Thyroid gland (tissue), 4 donors: Measurements from ENCODE around the gene RNF41.

Experiments used
- POLR2A ChIP-seq, 2 donors: fragments of 450-650 bp; IDR thresholded peaks; one replicate each; pipeline ENCODE4 v1.6.1; 2017; ENCODE audit warnings: antibody characterized with exemption in 2 of 2, mild to moderate bottlenecking in 2 of 2, moderate library complexity in 1 of 2
- TF ChIP-seq, protein P1 (sequence below), 6 experiments: fragments of 200-600 bp in 3 of 6; fragments of 450-650 bp in 3 of 6; sonication (generic) in 3 of 6; IDR thresholded peaks; one replicate each; pipeline ENCODE4 v1.5.1; 2016 to 2019; ENCODE audit warnings: antibody characterized with exemption in 6 of 6, mild to moderate bottlenecking in 2 of 6, inconsistent platforms in 1 of 6, moderate library complexity in 1 of 6

- TF ChIP-seq, protein P1, sequence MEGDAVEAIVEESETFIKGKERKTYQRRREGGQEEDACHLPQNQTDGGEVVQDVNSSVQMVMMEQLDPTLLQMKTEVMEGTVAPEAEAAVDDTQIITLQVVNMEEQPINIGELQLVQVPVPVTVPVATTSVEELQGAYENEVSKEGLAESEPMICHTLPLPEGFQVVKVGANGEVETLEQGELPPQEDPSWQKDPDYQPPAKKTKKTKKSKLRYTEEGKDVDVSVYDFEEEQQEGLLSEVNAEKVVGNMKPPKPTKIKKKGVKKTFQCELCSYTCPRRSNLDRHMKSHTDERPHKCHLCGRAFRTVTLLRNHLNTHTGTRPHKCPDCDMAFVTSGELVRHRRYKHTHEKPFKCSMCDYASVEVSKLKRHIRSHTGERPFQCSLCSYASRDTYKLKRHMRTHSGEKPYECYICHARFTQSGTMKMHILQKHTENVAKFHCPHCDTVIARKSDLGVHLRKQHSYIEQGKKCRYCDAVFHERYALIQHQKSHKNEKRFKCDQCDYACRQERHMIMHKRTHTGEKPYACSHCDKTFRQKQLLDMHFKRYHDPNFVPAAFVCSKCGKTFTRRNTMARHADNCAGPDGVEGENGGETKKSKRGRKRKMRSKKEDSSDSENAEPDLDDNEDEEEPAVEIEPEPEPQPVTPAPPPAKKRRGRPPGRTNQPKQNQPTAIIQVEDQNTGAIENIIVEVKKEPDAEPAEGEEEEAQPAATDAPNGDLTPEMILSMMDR (IDR thresholded peaks at IDR 0.05) = no peak
- TF ChIP-seq POLR2A (IDR thresholded peaks at IDR 0.05) = no peak
Observed at GRCh38 chr12:56192582-56192981, 29.1 kb downstream of the RNF41 start.
